Endometrial microvascular endothelial cells (primary cell): ENCODE results near the gene USP24. TPM values are rescaled to one million over a fixed set of nuclear protein-coding genes. Genes with fewer than 3 reads are reported as not detected.

ENCODE experiments used
- in situ Hi-C: cut with HindIII; loops from 2 replicates; pipeline ENCODE4 v1.10.0; 2017; ENCODE audit warnings: low sequenced_read_pairs, low pct_unique_long_range_greater_than_20kb; ENCODE audit errors: inconsistent ontology term
- total RNA-seq: library from RNA; depleted of rRNA; stranded (reverse); fragments of >200 nt; gene quantifications from one replicate; pipeline ENCODE4 v1.2.3, GENCODE V29; 2015; ENCODE audit errors: inconsistent ontology term

Gene USP24
- total RNA-seq, 1 donor from 2014 or later, result 22.5 TPM

DNA sequence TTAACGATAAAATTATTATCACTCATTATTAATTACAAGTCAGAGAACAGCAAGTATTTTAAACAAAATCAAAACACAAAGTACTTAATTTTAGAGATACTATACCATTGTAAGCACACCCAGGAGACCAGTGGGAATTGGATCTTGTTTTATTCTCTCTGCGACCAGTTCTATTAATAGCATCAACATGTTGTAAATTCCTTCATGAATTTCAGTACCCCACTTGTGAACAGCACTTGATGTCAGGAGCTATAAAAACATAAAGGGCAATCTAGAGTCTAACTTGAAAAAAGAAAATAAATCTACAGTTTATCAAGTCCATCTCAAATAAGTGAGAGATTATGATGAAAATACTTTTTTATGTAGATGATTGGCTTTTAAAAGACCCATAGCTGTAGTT, 42.9 kb downstream of the USP24 start:
- in situ Hi-C loops, result no loop called here

DNA sequence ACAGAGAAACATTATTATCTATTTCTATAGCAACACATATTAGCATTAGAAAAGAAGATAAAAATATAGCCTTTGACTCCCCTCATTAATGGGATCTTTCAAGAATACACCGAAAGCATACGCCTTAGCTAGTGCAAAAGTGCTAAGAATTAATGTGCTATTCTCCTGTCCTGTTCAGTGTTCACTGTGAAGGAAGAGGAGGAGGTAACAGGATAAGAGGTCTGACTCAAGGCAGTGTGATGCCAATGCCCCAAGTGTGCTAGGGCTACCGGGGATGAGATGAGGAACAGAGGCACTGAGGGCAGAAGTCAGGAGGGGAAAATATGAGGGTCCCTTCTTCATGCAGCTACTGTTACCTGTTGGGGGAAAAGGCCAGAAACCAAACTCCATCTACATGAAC, 43.5 kb downstream of the USP24 start:
- in situ Hi-C loops, result no loop called here

DNA sequence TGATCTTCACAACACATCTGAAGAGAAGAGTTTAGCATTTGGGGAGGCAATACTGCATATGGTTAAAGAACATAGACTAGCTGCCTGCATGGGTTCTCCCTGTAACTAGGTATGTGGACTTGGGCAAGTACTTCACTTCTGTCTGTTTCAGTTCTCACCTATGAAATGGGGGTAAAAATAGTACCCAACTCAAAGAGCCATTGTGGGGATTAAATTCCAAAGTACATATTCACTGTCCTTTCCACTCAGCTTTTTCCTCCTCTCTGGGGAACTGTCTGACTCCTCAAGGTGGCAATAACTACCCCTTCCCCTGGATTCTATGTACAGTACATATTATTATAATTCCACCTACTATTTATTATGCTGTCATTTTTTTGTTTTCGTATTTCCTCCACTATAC, 44.7 kb downstream of the USP24 start:
- in situ Hi-C loops, result no loop called here

DNA sequence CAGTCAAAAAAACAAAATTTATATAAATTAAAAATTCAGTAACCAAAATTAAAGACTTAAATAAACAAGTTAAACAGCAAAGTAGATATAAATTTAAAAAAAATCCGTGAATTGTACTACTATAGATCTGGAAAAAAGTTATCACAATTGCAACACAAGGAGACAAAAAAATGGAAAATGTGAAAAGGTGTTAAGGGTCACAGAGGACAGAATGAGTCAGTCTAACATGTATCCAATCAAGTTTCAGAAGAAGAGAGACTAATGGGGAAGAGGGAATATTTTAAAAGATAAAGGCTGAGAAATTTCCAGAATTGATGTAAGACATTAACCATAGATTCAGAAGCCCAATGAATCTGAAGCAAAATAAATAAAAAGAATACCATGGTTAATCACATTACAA, 46.0 kb downstream of the USP24 start:
- in situ Hi-C loops, result no loop called here

DNA sequence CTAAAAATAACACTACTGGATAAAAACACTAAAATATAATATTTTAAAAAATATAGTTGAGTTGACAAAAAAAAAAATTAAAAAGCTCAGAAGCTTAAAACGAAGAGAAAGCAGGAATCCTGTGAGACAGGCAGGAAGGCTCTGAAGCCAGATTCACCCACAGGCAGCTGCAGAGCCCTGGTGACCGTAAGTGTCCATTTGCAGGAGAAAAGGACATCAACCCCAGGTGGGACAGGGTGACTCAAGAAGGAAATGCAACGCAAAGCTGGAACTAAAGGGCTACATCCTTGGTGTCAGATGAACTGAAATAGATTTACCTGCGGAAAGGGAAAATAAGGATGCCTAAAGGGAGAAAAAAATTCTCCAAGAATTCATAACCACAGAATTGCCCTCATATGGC, 46.8 kb downstream of the USP24 start:
- in situ Hi-C loops, result no loop called here

DNA sequence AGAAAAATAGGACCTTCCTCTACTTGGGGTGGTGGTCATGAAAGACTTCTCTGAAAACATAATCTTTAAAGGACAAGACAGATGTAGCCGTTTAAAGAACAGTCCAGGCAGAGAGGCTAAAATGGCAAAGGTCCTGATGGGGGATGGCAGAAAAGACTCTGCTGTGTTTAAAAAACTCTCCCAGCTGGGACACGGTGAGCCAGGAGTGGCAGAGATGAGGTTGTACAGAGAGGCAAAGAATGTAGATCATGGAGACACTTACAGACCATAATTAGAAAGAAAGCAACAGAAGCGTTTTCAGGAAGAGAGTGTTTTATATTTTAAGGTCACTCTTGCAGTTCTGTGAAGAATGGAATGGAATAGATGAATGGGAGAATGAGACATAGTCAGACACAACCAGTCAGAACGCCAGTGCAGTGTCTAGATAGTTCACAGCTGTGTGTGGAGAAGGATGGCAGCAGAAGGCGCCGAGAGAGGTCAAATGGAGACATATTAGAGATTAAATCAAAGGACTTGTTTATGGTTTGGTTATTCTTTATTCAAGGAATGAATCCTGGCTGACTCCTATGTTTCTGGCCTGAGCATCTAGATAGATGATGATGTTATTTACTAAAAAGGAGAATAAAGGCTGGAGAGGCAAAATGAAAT, 47.8 kb downstream of the USP24 start:
- in situ Hi-C loops, result no loop called here

DNA sequence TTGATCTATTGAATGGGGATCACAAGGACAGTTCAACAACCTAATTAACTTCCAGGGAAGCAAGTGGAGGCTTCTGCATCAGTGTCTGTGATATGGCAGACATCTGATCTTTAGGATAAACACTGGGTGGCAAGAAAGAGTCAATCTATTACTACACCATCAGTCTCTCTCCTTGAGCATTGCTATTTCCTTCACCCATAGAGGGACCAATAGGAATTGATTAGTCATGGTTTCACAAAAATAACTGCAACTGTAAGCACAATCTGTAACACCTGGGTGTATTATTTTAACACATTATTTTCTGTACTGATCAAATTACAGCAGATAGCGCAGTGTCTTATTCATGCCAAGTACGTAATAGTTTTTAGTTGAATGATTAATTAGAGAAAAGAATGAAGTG, 50.3 kb downstream of the USP24 start:
- in situ Hi-C loops, result no loop called here

DNA sequence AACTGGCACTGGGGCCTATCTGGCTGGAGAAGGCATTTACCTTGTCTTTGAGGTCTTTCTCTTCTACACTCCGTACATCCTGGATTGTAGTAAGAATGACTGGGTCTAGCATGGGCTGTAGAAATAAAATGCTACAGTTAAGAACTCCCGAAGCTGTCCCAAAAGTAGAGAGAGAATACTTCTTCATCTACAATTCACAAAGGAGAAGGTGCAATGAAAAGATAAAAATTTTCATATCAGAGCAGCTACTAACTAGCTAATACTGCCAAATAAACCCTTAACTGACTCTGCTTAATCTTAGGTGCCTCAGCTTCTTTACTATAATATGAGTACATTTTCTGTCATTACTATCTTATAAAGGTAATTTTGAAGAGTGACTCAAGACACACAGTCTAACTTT, 55.6 kb downstream of the USP24 start:
- in situ Hi-C loops, result no loop called here

DNA sequence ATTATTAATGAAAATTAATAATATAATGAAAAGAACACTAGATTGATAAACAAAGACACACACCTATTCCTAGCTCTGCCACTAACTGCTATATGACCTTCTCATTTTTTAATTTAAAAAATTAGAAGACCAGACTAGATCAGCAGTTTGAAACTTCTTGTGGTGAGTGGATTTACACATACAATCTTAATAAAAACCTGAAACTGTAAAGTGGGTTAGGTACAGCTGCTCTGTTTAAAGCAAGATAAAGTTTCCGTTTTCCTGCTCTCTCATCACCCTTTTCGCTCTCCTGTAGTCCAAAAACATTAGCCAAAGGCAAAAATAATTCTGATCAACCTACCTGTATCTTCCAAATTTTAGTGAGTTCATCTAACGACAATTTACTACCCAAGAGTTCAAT, 58.6 kb downstream of the USP24 start:
- in situ Hi-C loops, result no loop called here

DNA sequence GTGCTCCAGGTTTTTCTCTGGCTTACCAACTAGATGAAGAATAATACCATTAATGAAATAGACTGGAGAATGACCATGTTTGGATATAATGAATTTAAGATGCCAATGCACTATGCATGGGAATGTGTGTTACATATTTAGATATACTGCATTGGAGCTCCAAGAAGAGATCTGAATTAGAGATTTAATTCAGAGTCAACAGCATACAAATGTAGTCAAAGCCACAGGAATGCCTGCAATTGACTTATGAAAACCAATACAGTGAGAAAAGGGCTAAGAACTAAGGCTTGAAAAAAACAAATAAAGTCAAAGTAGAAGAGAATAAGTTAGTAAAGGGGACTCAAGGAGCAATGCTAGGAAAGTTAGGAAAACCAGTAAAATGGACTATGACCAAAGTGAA, 59.1 kb downstream of the USP24 start:
- in situ Hi-C loops, result no loop called here

DNA sequence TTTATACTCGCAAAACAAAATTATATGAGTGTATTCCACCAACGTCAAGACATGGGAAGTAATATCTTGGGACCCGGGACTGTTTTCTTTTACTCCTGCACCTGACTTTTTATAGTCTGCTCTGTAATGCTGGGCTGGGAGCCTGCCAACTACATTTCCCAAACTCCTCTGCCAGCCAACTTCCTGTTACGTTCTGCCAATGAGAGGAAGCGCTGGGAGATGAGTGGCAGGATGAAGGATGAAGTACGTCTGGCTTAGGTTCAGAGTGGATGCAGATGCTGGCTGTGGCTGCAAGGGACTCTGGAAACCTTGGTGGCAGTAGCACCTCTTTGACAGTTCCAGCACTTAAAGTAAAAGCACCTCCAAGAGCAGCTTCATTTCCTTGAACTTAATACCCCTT, 59.6 kb downstream of the USP24 start:
- in situ Hi-C loops, result no loop called here

DNA sequence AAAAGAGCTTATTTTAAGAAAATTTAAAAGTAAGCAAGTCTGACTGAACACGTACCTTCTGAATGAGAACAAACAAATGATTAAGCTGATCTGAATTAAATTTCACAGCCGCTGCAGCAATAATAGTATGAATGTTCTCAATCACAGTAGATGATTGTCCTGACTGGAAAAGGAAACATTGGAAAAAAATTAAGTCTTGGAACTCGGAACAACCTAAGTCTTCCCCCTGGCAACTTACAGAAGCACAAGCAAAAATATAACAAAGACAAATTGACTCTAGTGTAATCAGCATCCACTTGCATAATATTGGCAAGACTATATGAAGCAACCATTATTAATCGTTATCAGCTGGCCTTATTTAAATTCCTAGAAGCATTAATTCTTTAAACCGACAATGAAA, 60.5 kb downstream of the USP24 start:
- in situ Hi-C loops, result no loop called here

DNA sequence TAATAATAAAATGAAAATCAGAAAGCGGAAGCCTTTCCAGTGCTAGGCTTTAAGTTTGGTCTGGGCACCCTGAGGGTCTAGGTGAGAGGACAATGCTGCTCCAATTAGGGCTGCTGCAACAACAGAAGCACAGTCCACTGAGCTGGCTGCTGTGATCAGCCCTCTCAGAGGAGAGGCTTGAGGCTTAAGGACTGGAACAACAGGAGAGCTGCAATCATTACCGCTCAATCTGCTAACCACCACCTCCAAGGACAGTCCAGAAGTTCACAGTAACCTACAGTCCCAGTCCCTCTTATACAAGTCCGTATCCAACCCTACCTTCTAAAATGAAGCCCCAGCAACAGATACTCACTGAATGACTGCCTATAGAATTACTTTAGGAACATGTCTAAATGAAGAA, 62.1 kb downstream of the USP24 start:
- in situ Hi-C loops, result no loop called here

DNA sequence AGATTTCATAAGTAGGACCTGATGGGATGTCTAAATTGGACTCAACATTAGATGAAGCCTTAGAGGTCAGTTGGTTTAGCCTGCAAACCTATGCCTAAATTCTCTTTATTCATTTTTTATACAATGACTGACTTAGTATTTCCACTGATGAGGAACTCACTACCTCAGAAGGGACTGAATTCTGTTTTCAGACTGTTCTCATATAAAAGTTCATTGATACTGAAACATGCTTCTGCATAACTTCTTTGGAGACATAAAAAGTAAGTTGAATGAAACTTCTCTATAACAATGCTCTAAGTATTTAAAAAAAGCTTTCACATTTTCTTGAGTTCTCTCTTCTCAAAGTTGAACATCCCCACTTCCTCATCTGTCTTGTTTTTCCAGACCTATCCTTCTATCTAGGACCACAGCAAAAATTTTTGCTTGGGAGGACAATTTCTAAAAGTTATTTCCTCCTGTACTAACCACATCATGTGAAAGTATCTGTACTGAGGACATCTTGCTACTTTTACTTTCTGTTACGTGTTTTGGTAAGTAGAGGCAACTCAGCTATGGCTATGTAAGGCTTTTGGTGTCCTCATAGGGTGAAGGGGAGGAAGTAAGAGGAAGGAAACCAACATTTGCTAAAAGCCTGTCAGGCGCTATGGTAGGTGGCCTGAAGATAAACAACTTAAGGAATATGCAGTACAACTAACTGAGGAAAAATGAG, 64.1 kb downstream of the USP24 start:
- in situ Hi-C loops, result no loop called here

DNA sequence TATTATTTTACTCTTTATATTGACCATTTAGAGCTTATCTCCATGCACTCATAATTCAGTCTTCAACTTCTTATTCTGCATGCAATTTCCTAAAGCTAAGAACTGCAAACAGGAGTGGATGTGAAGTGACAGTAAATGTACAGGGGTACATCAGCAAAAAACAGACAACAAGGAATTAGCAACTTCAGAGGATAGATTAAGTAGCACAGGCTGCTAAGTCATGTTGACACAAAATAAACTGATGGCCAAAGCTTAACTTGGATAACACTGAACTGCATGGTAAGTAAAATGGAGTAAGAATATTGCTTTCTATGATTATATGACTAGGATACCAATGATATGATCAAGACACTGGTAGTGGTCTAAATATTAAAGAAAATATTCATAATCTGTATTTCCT, 66.5 kb downstream of the USP24 start:
- in situ Hi-C loops, result no loop called here

DNA sequence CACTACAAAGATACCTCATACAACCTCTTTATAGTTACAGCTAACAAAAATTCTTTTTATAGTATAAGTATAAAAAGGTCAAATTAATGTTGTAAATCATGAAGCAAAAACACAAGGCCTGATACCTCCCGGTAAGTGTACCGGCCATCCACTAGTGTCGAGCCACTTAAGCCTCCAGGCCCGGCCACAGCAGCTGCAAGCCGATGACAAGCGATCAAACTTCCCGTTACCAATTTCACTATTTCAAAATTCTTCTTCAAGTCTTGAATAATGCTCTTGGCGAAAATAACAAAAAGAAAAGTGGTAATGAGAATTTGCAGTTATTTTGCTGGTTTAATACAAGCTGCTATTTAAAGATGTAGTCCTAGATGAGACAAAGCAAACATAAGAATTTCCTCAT, 67.6 kb downstream of the USP24 start:
- in situ Hi-C loops, result no loop called here

DNA sequence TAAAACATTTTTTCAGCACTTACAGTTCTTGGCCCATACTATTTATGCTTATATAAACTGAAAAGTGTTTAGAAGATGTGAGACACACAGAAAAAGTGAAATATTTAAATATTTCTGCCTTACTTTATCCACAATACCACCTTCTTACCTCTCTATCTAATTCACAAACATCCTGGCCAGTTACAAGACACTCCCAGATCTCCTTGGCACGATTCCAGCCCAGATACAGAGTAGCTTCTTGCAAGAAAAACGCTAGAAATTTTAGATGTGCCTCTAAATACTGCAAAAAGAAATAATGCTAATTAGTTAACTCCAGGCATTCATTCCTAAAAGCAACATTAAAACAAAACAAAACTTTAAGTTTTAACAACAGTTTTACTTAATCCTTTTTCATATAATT, 68.4 kb downstream of the USP24 start:
- in situ Hi-C loops, result no loop called here

DNA sequence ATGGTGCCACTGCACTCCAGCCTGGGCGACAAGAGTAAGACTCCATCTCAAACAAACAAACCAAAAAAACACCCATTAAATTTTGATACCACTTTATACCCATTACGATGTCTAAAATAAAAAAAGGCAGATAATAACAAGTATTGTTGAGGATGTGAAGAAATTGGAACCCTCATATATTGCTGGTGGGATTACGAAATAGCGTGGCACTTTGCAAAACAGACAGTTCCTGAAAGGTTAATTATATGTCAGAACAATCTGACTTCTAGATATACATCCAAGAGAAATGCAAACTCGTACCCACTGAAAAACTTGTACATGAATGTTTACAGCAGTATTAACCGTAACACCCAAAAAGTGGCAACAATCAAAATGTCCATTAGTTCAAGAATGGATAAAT, 70.3 kb downstream of the USP24 start:
- in situ Hi-C loops, result no loop called here

DNA sequence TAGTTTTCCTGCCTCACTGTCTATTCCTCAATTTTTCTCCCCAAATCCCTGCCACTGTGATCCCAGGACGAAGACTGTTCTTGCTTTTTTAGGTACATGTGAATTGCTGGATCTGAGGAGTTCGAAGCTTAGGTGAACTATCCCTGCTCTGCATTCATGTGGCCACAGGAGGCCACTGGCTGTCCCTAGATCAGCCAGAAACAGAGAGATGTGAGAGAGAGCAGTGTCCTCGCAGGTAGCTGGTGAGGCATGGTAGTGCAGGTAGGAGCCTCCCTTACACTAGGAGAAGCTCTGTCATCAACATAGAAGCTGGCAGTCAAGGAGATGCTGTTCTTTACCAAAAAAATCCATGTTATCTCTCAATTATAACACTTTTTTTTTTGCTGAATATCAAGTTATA, 71.5 kb downstream of the USP24 start:
- in situ Hi-C loops, result no loop called here

DNA sequence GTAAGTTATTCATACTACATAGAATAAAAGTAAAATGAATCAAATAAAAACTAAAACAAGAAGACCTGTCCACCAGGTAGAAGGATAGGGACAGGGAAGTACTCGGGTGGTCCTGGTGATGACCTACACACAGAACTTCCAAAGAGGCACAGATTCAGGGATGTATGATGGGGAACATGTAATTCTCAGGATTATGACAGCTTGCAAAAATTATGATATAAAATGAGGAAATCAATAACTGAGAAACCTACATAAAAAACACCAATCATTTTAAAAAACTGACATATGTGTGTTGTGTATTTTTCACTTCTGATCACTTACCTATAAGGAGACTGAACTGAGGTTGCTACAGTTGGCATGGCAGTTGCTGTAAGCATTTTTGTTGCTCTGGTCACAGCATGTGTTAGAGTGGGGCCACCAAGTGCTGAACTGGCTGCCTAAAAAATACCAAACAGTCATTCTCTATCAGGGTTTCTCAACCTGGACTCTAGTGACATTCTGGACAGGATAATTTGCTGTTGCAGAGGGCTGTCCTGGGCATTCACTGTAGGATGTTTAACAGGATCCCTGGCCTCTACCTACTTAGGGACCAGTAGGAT, 73.8 kb downstream of the USP24 start:
- in situ Hi-C loops, result no loop called here
